Stimulated activated CD8-positive, alpha-beta memory T cell treated with anti-CD3 and anti-CD28 coated beads, Interleukin-15, amount 100 ng/mL, for 1 hour (primary cell): ENCODE measurements around the gene SNX5.
"Not testable (repeated sequence)": the region's sequence is repeated elsewhere in the genome, so short reads cannot be mapped to it uniquely, and the experiment has no call there.

ENCODE experiments used
- DNase-seq: peaks from one replicate; pipeline ENCODE4 v3.0.0-alpha.2; 2020; ENCODE audit warnings: low read depth

Gene SNX5

GRCh38 chr20:17960400-17960885 is 8.2 kb downstream of the SNX5 start:
- DNase-seq: not testable (repeated sequence)

GRCh38 chr20:17959257-17959627 is 9.4 kb downstream of the SNX5 start:
- DNase-seq: no peak

DNA sequence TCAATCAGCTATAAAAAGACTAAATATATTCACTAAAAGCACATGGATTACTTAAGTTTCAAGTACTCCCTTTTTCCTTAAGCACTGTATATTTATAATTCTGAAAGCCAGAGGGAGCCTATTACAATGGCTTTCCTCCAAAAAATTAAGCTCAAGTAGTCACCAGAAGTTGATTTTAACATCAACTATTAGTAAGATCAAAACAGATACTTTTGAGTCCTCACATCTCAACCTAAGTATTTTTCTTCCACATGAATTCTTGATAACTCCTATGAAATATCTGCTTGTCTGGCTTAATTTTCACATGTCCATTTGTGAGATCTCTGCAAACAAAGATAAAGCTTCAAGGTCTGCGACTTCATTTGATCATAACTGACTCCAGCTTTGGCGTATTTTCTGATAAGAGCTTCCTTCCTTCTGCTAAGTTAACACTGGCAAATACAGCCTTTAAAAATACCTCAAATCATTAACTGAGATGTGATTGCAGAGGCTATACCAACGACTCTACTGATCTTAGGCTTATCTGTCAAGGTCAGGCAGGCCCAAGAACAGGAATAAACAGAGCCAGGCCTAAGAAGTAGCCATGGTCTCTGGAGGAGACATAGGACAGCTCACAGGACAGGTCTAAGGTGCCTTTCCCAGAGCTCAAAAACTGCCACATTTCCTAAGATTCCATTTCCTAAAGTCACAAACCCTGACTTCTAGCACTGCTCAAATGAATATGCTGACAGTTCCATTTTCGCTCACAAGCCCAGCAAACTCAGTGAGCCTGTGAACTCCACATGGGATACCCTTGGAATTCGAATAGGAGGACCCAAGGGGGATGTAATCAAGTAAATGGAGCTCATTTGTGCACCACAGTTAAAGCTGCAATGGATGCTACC is 10.0 kb downstream of the SNX5 start:
- no peak for DNase-seq

DNA sequence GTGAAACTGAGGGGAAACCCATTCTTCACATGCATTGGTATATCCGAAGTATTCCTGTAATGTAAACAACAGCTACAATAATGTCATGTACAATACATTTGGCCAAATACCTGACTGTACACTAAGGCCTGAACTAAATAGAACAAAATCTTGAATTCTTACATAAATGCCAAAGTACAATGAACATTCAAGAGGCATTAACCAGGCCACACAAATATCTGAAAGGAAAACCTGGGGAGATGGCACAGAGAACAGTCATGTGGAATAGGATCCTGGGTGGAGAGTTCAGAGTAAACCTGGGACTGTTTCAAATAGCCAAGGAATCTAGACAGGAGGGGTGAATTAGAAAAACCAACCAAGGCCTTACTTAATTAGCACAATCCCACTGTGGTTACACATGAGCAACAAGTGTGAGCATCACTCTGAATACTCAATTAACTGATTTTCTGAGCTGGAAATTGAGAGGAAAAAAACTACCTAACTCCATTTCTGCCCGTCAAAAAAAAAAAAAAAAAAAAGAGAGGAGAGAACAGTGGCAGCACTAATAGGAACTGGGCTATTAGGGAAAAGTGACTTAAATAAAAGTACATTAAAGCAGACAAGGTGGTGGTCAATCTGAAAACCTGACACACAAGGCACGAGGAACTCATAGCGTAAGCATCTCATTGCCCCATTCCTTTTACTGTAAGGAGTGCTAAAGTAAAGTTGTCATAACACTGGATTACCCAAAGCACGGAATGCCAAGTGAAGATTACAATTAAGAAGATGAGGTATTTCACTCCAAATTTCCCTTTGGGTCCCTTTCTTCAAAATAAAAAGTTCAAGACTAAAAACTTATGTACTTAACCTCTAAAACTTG is 10.9 kb downstream of the SNX5 start:
- DNase-seq: no peak

- DNase-seq: no peak
Observed at GRCh38 chr20:17956099-17956685, 12.4 kb downstream of the SNX5 start.

DNA sequence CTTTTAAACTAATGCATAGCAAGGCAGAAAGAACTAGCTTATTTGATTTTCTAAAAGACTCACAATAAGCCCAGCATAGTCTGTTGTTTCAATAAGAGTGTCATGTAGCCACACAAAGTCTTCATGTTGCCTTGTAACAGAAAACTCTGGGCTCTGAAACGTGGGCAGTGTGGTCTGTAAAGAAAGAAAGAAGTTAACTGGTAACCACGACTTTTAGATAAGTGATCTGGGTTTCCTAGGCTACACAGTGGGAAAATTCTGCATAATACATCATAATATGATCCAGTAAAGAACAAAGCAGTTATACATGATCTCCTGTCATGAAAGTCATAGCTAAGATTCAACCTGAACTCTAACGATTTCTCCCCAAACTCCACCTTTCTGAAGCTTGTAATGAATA is 13.3 kb downstream of the SNX5 start:
- no peak for DNase-seq

- DNase-seq: no peak
Observed at GRCh38 chr20:17953935-17954334, 14.7 kb downstream of the SNX5 start.

GRCh38 chr20:17952692-17953684 is 15.6 kb downstream of the SNX5 start:
- no peak for DNase-seq

DNA sequence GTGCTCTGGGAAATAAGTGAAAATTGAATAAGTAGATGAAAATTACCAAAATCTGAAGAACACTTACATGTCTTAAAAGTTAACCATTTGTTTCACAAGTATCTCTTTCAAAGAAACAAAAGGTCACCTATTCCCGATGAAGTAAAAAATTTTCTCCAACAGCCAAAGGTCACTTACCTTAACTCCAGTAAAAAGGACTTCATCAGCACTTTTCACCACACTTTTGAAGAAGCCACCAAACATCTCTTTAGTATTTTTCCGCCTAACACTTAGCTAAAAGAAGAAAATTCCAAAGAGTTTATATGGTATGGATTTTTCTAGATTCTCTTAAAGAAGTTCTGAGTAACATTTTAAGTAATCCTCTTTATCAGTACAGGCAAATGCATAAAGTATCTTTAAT is 17.3 kb downstream of the SNX5 start:
- DNase-seq: no peak

DNA sequence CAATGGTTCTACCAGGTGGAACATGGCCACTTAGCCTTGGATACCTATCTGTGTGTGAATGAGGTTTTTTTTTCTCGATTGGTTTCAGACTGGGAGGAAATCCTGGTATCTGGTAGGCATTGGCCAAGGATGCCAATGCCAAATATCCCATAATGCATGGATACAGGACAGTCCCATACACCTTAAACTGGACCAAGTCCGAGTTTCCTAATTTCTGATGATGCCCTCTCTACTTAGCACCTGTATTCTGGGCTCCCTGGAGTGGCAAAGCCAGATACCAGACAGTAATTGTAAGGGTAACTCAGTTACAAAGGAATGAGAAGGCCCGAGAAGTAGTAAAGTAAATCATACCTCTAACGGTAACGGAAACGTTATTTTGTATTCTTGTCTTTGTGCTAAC is 17.9 kb downstream of the SNX5 start:
- no peak for DNase-seq

DNA sequence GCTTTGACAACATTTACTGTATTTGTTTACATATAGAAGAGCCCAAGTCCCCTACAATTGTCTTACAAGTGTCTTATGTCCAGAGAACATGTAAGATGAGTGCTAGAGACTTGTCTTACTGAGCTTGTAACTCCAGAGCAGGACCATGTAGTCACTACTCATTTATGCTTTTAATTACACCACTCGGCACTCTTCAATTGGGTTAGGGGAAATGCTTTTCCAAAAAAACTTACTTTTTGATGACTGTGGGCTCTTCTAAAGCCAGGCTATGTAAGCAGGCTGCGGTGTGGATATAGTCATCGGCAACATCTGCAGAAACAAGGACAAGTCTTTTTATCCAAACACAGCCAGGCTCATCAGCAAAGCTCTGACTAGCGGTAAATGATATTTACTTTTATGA is 18.7 kb downstream of the SNX5 start:
- no peak for DNase-seq

DNA sequence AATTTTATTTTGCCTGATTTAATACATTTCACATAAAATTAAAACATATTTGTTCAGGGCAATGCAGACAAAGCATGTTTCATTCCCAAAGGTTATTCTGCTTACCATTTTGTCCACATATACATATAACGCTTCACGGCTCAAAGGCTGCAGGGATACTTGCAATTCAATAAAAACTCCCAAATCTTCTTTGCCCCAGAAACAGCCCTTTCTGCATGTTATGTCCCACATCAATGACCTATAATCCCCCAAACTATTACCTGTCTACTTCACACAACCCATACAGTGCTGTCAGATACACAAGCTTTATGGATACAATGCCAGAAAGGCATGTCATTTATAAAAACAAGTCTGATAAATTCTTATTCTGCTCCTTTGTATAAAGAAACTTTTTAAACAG is 20.2 kb downstream of the SNX5 start:
- no peak for DNase-seq

DNA sequence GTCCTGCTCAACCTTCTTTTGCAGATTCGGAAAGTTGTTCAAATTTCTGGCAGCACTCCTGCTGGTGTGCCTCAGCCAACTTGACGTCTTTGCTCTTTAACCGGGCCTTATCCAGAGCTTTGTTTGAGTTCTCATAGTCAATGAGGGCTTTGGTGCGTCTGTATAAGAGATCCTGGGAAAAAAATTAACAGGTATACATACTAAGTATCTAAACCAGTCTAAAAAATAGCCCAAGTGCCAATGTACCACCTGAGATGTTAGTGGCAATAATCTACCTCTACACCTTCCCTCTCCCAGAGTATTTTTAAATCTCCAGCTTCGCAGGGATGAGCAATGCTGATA is 21.1 kb downstream of the SNX5 start:
- DNase-seq: no peak

GRCh38 chr20:17946572-17947473 is 21.8 kb downstream of the SNX5 start:
- no peak for DNase-seq

DNA sequence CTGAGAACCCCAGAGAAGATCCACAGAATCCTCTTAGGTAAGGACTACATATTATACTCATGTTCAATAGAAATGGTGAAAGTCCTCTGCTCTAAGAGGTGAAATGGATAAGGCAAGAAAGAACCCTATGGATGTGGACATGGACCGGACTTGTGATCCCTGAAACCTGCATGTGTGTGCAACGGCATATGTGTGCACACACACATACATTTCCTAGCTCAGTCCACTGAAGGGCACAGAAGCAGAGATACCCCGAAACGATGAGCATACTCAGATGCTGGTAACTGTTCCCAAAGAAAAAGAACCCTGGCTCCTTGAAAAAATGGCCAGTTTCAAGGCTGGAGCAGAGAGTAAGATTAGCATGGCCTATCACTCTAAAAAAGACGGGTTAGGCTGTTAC is 22.6 kb downstream of the SNX5 start:
- DNase-seq: no peak

DNA sequence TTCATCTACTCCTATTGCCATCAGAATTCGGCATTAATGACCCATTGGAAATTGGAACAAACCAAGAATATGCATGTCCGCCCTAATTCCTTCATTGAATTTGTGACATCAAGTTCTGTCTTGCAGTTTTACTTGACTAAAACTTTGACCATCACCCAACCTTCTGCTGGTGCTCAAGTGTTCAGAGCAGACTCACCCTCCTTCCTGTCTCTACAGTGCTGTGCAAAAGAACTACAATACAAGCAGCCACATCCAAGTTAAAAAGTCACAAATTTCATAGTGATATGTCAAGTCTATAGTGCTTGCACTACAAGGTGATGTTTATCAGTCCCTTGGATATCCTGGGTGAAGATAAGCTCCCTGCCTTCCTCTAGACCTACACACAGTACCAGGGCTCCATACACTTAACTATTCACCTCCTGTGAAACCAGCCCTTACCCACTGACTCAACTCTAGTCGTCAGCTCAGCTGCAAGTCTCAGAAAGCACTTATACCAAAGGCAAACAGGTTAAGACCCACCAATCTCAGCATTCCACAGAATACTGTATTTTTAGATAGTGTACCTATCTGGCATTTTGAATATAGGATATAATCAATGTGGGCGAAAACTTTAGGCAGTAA is 23.6 kb downstream of the SNX5 start:
- no peak for DNase-seq

DNA sequence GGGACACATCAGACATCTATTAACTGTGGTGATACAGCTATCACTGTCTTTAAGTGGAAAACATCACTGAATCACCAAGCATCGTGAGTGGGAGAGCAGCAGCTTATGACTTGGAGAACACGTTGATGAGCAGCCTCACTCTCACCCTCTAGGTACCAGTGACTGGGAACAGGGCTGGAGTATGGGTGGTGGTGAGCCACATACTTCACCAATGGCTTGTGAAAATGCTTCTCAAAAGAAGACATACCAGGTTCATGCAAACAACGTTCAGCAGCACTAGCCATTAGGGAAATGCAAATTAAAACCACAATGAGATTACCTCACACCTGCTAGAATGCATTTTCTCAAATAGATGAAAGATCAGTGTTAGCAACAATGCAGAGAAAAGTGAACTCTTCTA is 25.3 kb downstream of the SNX5 start:
- no peak for DNase-seq

DNA sequence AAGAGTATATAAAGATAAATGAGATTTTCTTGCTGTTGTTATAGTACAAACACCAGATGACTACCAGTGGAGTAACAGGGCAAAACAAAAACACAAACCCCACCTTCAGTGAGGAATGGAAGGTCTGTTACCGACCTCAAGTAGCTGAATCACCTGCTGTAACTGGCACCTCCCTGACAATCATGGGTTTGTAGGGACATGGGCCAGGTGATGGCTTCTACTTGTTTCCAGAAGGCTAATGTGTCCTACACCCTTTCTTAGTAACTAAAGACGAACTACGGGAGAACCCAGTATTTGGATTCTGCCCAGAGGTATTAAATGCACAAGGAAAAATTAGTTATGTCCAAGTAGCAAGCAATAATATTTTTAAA is 26.8 kb downstream of the SNX5 start:
- no peak for DNase-seq

GRCh38 chr20:17941087-17941825 is 27.3 kb downstream of the SNX5 start:
- no peak for DNase-seq
